Body of pancreas (tissue), 4 donors: ENCODE results near the gene RPL3.

Experiments
- POLR2A ChIP-seq, 3 donors: fragments of 450-650 bp; IDR thresholded peaks; one replicate each; pipeline ENCODE4 v1.6.1; 2016; ENCODE audit warnings: antibody characterized with exemption in 3 of 3, mild to moderate bottlenecking in 2 of 3
- TF ChIP-seq, protein P1 (sequence below), 7 experiments: fragments of 450-650 bp in 4 of 7; fragments of 200-600 bp in 3 of 7; sonication (generic) in 3 of 7; IDR thresholded peaks; one replicate each; pipeline ENCODE4 v1.5.1; 2016 to 2019; ENCODE audit warnings: antibody characterized with exemption in 7 of 7

GRCh38 chr22:39289975-39290720, 29.3 kb downstream of the RPL3 start:
- TF ChIP-seq POLR2A (IDR thresholded peaks at IDR 0.05), result no peak
- TF ChIP-seq, protein P1, sequence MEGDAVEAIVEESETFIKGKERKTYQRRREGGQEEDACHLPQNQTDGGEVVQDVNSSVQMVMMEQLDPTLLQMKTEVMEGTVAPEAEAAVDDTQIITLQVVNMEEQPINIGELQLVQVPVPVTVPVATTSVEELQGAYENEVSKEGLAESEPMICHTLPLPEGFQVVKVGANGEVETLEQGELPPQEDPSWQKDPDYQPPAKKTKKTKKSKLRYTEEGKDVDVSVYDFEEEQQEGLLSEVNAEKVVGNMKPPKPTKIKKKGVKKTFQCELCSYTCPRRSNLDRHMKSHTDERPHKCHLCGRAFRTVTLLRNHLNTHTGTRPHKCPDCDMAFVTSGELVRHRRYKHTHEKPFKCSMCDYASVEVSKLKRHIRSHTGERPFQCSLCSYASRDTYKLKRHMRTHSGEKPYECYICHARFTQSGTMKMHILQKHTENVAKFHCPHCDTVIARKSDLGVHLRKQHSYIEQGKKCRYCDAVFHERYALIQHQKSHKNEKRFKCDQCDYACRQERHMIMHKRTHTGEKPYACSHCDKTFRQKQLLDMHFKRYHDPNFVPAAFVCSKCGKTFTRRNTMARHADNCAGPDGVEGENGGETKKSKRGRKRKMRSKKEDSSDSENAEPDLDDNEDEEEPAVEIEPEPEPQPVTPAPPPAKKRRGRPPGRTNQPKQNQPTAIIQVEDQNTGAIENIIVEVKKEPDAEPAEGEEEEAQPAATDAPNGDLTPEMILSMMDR (IDR thresholded peaks at IDR 0.05), result no peak
